ENCODE data around the gene NANOS1. TPM values are rescaled to one million over a fixed set of nuclear protein-coding genes. Genes with fewer than 3 reads are reported as not detected.

The NANOS1 gene
- total RNA-seq, 3 donors from 2014 or later (not counting 1 experiment from before 2014, with no cell fraction given), result 0.09 TPM; not detected in 2

- H3K36me3 Mint-ChIP-seq, result no peaks in the 10 kb centered on the region
- no peak for TF ChIP-seq CTCF (IDR thresholded peaks at IDR 0.05)
- ATAC-seq (no peak), DNase-seq (no peak)
- Histone ChIP-seq H3K27ac (ENCODE audit: low read length) (peak overlapping the region; percentile 97), H3K9me3 (ENCODE audit: control insufficient read depth, insufficient read depth, low read length) (no peaks in the 10 kb centered on the region), H3K4me3 (ENCODE audit: low read length) (peak overlapping the region; percentile 97), H3K4me1 (ENCODE audit: control insufficient read depth, insufficient read depth, low read length) (peaks cover 37% of the 10 kb centered on the region), H3K36me3 (ENCODE audit: control insufficient read depth, insufficient read depth, low read length) (peaks cover 4% of the 10 kb centered on the region), H3K27me3 (ENCODE audit: control insufficient read depth, insufficient read depth, low read length) (no peaks in the 10 kb centered on the region)
- peak overlapping the region; percentile 97 for H3K4me3 Mint-ChIP-seq
- peaks cover 46 to 50% of the 10 kb centered on the region in 2 donors for H3K4me1 Mint-ChIP-seq
- 47% methylated on average over 5 of the region's 10 CpGs for WGBS (ENCODE audit: insufficient coverage)
- H3K27me3 Mint-ChIP-seq (ENCODE audit: low read depth in 2 of 2), result no peaks in the 10 kb centered on the region
- H3K27ac Mint-ChIP-seq, result peak overlapping the region; percentile 87 to 99
- intact Hi-C loops (cut with micrococcal nuclease), result no loop called here
- no peaks in the 10 kb centered on the region for H3K9me3 Mint-ChIP-seq
Observed at GRCh38 chr10:119078422-119079179, 49.1 kb downstream of the NANOS1 start.

GRCh38 chr10:119079599-119080520 is 50.3 kb downstream of the NANOS1 start:
- H3K27ac ChIP-seq (ENCODE audit: low read length), result peak overlapping the region; percentile 97
- WGBS (ENCODE audit: insufficient coverage), result under 1% methylated on average over 47 of the region's 48 CpGs
- Mint-ChIP-seq H3K27ac (peak overlapping the region; percentile 87 to 99), H3K36me3 (no peaks in the 10 kb centered on the region), H3K4me3 (peak overlapping the region; percentile 97), H3K9me3 (no peaks in the 10 kb centered on the region), H3K4me1 (peaks cover 42 to 45% of the 10 kb centered on the region in 2 donors), H3K27me3 (ENCODE audit: low read depth in 2 of 2) (no peaks in the 10 kb centered on the region)
- TF ChIP-seq CTCF (IDR thresholded peaks at IDR 0.05), result no peak
- ATAC-seq (peak; percentile 68 to 76 (median 69)), DNase-seq (peak; percentile 64 to 79)
- H3K9me3 ChIP-seq (ENCODE audit: control insufficient read depth, insufficient read depth, low read length), result no peaks in the 10 kb centered on the region
- H3K4me1 ChIP-seq (ENCODE audit: control insufficient read depth, insufficient read depth, low read length), result peaks cover 32% of the 10 kb centered on the region
- no peaks in the 10 kb centered on the region for H3K27me3 ChIP-seq (ENCODE audit: control insufficient read depth, insufficient read depth, low read length)
- intact Hi-C loops (cut with micrococcal nuclease), result loop anchor here (1.0 to 5.0 kb wide), 4 partner anchors 11 to 97 kb away; partner anchors contain the start of genes DENND10 and PRDX3
- no peaks in the 10 kb centered on the region for H3K36me3 ChIP-seq (ENCODE audit: control insufficient read depth, insufficient read depth, low read length)
- H3K4me3 ChIP-seq (ENCODE audit: low read length), result peak overlapping the region; percentile 97

- whole genome bisulfite sequencing (ENCODE audit: insufficient coverage), result under 1% methylated on average over 74 of the region's 74 CpGs
- intact Hi-C loops (cut with micrococcal nuclease), result loop anchor here (1.0 to 5.0 kb wide), 4 partner anchors 11 to 97 kb away; partner anchors contain the start of genes DENND10 and PRDX3
- ATAC-seq (peak; percentile 75 to 92 (median 83)), DNase-seq (peak; percentile 96)
- Histone ChIP-seq H3K9me3 (ENCODE audit: control insufficient read depth, insufficient read depth, low read length) (no peaks in the 10 kb centered on the region), H3K4me3 (ENCODE audit: low read length) (peak within 1 kb of the TSS; percentile 97), H3K4me1 (ENCODE audit: control insufficient read depth, insufficient read depth, low read length) (peaks cover 27% of the 10 kb centered on the region), H3K36me3 (ENCODE audit: control insufficient read depth, insufficient read depth, low read length) (no peaks in the 10 kb centered on the region), H3K27ac (ENCODE audit: low read length) (peak within 1 kb of the TSS; percentile 97), H3K27me3 (ENCODE audit: control insufficient read depth, insufficient read depth, low read length) (no peaks in the 10 kb centered on the region)
- H3K9me3 Mint-ChIP-seq, result no peaks in the 10 kb centered on the region
- H3K4me3 Mint-ChIP-seq, result peak within 1 kb of the TSS; percentile 97
- H3K36me3 Mint-ChIP-seq, result no peaks in the 10 kb centered on the region
- peak within 1 kb of the TSS; percentile 87 to 99 for H3K27ac Mint-ChIP-seq
- H3K27me3 Mint-ChIP-seq (ENCODE audit: low read depth in 2 of 2), result no peaks in the 10 kb centered on the region
- peaks cover 38 to 40% of the 10 kb centered on the region in 2 donors for H3K4me1 Mint-ChIP-seq
- no peak for TF ChIP-seq CTCF (IDR thresholded peaks at IDR 0.05)
Observed at GRCh38 chr10:119080521-119081259, 51.2 kb downstream of the NANOS1 start, which contains the start of gene EIF3A. Gene EIF3A, minus strand, starts transcription at chr10:119080817. Its CDS starts 141 bp downstream, at chr10:119080676.

Other genes with a start within 250 kb of the NANOS1 start
- 100 to 1,000 TPM; 102 to 115 (median 110) TPM for gene EIF3A, start 51.1 kb downstream of the NANOS1 start, total RNA-seq
- gene DENND10, start 74.4 kb downstream of the NANOS1 start, total RNA-seq, result 10 to 100 TPM; 24.0 to 42.4 (median 33.9) TPM
- gene SFXN4, start 136.0 kb downstream of the NANOS1 start, total RNA-seq, result 10 to 100 TPM in 1 of 3 donors, 1 to 10 TPM in 2; 5.5 to 13.7 (median 8.1) TPM
- 10 to 100 TPM; 12.5 to 17.4 (median 15.3) TPM for gene PRDX3, start 149.1 kb downstream of the NANOS1 start, total RNA-seq
- gene GRK5, start 177.9 kb downstream of the NANOS1 start, total RNA-seq, result 10 to 100 TPM; 37.6 to 54.3 (median 47.9) TPM